Activated CD4-positive, alpha-beta memory T cell treated with anti-CD3 and anti-CD28 coated beads for 36 hours (primary cell): ENCODE measurements around the gene LHFPL2. TPM values are rescaled to one million over a fixed set of nuclear protein-coding genes. Genes with fewer than 3 reads are reported as not detected.

Experiments
- CTCF ChIA-PET: fragments of 350-600 bp; sonication (Branson Sonifier 250); formaldehyde crosslinking; loops from one replicate; lab custom pipeline; 2021; ENCODE audit warnings: antibody characterized with exemption, inconsistent platforms; lab: Charles Lee
- POLR2A ChIA-PET: fragments of 350-600 bp; sonication (Branson Sonifier 250); formaldehyde crosslinking; loops from one replicate; lab custom pipeline; 2021; ENCODE audit warnings: antibody characterized with exemption; lab: Charles Lee
- DNase-seq: peaks from one replicate; pipeline ENCODE4 v3.0.0-alpha.2; 2020
- H3K27ac Mint-ChIP-seq: one replicate; pipeline ENCODE4 v1.8.0; 2021; ENCODE audit warnings: mixed read lengths
- H3K27me3 Mint-ChIP-seq: one replicate; pipeline ENCODE4 v1.8.0; 2021; ENCODE audit warnings: mixed read lengths
- H3K36me3 Mint-ChIP-seq: one replicate; pipeline ENCODE4 v1.8.0; 2021; ENCODE audit warnings: mixed read lengths
- H3K4me1 Mint-ChIP-seq: one replicate; pipeline ENCODE4 v1.8.0; 2021; ENCODE audit warnings: low read depth, mixed read lengths
- H3K4me3 Mint-ChIP-seq: one replicate; pipeline ENCODE4 v1.8.0; 2021; ENCODE audit warnings: mild to moderate bottlenecking, mixed read lengths
- H3K9me3 Mint-ChIP-seq: one replicate; pipeline ENCODE4 v1.8.0; 2021; ENCODE audit warnings: mixed read lengths
- intact Hi-C: fragments of 100-400 bp; cut with micrococcal nuclease; formaldehyde crosslinking; loops from one replicate; pipeline ENCODE4 v1.15.1; 2023
- total RNA-seq, 2 experiments: library from RNA; stranded (reverse); gene quantifications; one replicate each; pipeline ENCODE4 v1.2.3, GENCODE V29; 2021

Gene LHFPL2
- total RNA-seq, 2 experiments from 2014 or later = 0.05 to 0.19 TPM

DNA sequence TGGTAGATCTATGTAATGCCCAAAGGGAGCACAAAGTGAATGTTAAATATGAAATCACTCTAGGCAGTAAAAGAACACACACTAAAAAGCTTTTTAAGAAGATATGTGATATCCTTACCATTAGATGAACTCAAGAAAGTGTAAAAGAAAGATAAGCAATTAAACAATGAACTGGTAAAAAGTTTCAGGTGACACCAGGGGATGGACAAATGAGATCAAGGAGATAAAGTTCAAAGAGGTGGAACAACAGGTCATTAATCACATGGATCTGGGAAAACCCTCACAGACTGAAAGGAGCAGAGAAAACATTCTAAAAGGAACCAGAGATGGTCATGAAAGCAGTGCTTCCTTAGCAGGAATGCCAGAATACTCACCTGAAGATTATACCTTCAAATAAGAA, 40.7 kb downstream of the LHFPL2 start:
- H3K9me3 Mint-ChIP-seq = no peaks in the 10 kb centered on the region
- POLR2A ChIA-PET = no interaction called here
- H3K27ac Mint-ChIP-seq = no peak overlapping the region
- no peaks in the 10 kb centered on the region for H3K36me3 Mint-ChIP-seq
- peaks cover 1% of the 10 kb centered on the region for H3K27me3 Mint-ChIP-seq
- H3K4me3 Mint-ChIP-seq = no peak overlapping the region
- intact Hi-C loops = no loop called here
- no peak for DNase-seq
- CTCF ChIA-PET = no interaction called here
- no peaks in the 10 kb centered on the region for H3K4me1 Mint-ChIP-seq

- POLR2A ChIA-PET = no interaction called here
- peaks cover 1% of the 10 kb centered on the region for H3K27me3 Mint-ChIP-seq
- no peak overlapping the region for H3K27ac Mint-ChIP-seq
- intact Hi-C loops = no loop called here
- no peaks in the 10 kb centered on the region for H3K9me3 Mint-ChIP-seq
- H3K4me3 Mint-ChIP-seq = no peak overlapping the region
- H3K4me1 Mint-ChIP-seq = no peaks in the 10 kb centered on the region
- H3K36me3 Mint-ChIP-seq = no peaks in the 10 kb centered on the region
- DNase-seq = no peak
- CTCF ChIA-PET = no interaction called here
Measured at GRCh38 chr5:78606241-78606640, 42.3 kb downstream of the LHFPL2 start.

DNA sequence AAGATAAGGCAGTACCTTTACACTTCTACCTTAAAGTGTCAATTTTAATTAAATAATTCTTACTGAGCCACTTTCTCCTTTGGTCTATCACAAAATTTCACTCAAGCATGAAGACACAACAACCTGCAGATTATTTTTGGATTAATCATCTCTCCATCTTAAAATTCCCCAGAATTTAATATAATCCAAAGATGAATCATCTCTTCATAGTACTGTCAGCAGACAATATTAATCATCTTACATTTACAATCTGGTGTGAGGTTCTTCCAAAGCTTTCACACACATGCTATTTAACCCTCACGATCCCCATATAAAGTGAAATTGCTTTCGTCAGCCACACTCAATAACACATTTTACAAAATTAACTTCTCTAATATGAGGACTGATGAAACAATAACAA, 43.0 kb downstream of the LHFPL2 start:
- Mint-ChIP-seq H3K4me1 (no peaks in the 10 kb centered on the region), H3K36me3 (no peaks in the 10 kb centered on the region), H3K27me3 (peaks cover 1% of the 10 kb centered on the region), H3K9me3 (no peaks in the 10 kb centered on the region), H3K4me3 (no peak overlapping the region), H3K27ac (no peak overlapping the region)
- CTCF ChIA-PET = no interaction called here
- DNase-seq = no peak
- POLR2A ChIA-PET = no interaction called here
- intact Hi-C loops = no loop called here

GRCh38 chr5:78604689-78605285, 43.8 kb downstream of the LHFPL2 start:
- DNase-seq = no peak
- Mint-ChIP-seq H3K4me1 (no peaks in the 10 kb centered on the region), H3K9me3 (no peaks in the 10 kb centered on the region), H3K36me3 (no peaks in the 10 kb centered on the region), H3K4me3 (no peak overlapping the region), H3K27ac (no peak overlapping the region), H3K27me3 (peaks cover 1% of the 10 kb centered on the region)
- intact Hi-C loops = no loop called here
- POLR2A ChIA-PET = no interaction called here
- CTCF ChIA-PET = no interaction called here

DNA sequence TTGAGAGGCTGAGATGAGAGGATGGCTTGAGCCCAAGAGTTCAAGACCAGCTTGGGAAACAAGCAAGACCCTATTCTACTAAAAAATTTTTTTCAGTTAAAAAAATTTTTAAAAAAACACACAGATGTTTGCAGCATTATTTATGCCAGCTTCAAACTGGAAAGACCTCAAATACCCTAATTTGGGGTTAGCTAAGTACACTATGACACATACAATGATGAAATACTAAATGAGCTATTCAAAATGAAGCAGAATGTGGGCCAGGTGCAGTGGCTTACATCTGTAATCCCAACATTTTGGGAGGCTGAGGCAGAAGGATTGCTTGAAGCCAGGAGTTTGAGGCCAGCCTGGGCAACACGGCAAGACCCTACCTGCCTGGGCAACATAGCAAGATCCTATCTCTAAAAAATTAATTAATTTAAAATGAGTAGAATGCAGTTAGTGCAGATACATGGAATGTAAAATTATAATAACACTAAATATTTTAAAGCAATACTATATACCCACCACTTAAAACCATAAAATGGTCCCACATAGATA, 44.9 kb downstream of the LHFPL2 start:
- H3K9me3 Mint-ChIP-seq = no peaks in the 10 kb centered on the region

GRCh38 chr5:78602400-78602799, 46.2 kb downstream of the LHFPL2 start:
- DNase-seq = no peak
- Mint-ChIP-seq H3K36me3 (no peaks in the 10 kb centered on the region), H3K4me3 (no peak overlapping the region), H3K27ac (no peak overlapping the region), H3K4me1 (no peaks in the 10 kb centered on the region), H3K9me3 (no peaks in the 10 kb centered on the region), H3K27me3 (peaks cover 4% of the 10 kb centered on the region)
- POLR2A ChIA-PET = no interaction called here
- intact Hi-C loops = no loop called here
- CTCF ChIA-PET = no interaction called here

More for the DNA sequence above, 44.9 kb downstream of the LHFPL2 start:
- Mint-ChIP-seq H3K27ac (no peak overlapping the region), H3K4me1 (no peaks in the 10 kb centered on the region), H3K27me3 (peaks cover 4% of the 10 kb centered on the region), H3K36me3 (no peaks in the 10 kb centered on the region), H3K4me3 (no peak overlapping the region)
- DNase-seq = no peak
- CTCF ChIA-PET = no interaction called here
- intact Hi-C loops = no loop called here
- POLR2A ChIA-PET = no interaction called here

DNA sequence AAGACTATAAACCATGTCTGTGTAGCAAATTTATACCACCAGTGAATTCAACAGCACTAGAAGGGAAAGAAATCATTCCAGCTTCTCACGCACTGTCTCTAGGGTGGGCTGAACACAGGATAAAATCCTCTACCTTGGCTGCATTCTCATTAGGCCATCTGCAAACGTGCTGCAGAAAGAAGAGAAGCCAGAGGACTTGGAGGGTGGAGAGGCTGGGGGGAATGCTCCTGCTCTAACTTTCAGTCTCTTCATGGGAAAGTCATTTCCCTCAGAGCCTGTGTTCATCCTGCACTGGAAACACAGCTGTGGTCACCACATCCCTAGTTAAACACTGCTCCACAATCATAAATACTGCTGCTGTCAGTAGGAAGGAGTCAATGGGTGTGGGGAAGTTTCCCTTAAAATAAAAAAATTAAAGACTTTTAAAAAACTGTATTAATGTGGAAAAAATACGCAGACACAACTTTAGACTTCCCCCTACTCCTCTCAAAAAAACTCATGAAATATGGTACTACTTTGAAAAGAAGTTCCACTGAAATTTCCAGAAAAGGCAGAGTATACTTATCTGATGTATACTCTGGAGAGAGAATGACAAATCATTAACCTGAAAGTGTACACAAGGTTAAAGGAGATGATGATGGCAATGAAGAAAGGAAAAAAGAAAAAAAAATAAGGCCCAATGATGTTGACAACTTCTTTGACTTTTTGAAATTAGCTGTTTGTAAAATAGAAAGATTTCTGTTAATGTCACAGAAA, 46.8 kb downstream of the LHFPL2 start:
- no peaks in the 10 kb centered on the region for H3K36me3 Mint-ChIP-seq
- POLR2A ChIA-PET = no interaction called here
- DNase-seq = no peak
- H3K27ac Mint-ChIP-seq = no peak overlapping the region
- intact Hi-C loops = no loop called here
- CTCF ChIA-PET = no interaction called here
- H3K4me3 Mint-ChIP-seq = no peak overlapping the region
- no peaks in the 10 kb centered on the region for H3K9me3 Mint-ChIP-seq
- H3K4me1 Mint-ChIP-seq = no peaks in the 10 kb centered on the region
- peaks cover 4% of the 10 kb centered on the region for H3K27me3 Mint-ChIP-seq

- Mint-ChIP-seq H3K4me3 (no peak overlapping the region), H3K27me3 (peaks cover 4% of the 10 kb centered on the region), H3K9me3 (no peaks in the 10 kb centered on the region), H3K36me3 (no peaks in the 10 kb centered on the region), H3K4me1 (no peaks in the 10 kb centered on the region), H3K27ac (no peak overlapping the region)
- ChIA-PET POLR2A (no interaction called here), CTCF (no interaction called here)
- DNase-seq = no peak
- intact Hi-C loops = no loop called here
Measured at GRCh38 chr5:78600687-78601414, 47.7 kb downstream of the LHFPL2 start.

GRCh38 chr5:78598973-78599372, 49.6 kb downstream of the LHFPL2 start:
- intact Hi-C loops = no loop called here
- POLR2A ChIA-PET = no interaction called here
- Mint-ChIP-seq H3K27ac (no peak overlapping the region), H3K27me3 (peaks cover 4% of the 10 kb centered on the region), H3K9me3 (no peaks in the 10 kb centered on the region), H3K4me1 (no peaks in the 10 kb centered on the region), H3K36me3 (no peaks in the 10 kb centered on the region), H3K4me3 (no peak overlapping the region)
- CTCF ChIA-PET = no interaction called here
- no peak for DNase-seq

DNA sequence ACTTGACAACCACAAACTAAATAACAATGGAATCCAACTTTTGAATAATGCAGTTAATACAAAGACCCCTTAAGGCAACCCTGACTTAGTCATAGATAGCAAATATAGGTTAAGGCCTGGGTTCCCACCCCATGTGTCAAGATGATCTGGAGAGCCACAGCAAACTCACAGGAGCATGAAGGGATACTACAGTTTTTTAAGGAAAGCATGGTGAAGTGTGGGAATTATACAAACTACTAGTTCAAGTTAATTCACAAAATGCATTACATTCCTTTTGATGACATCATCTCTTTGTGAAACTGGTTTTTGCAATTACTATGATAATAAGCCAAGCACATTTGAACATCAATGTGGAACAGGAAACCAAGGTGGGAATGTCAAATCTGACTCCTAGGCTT, 50.6 kb downstream of the LHFPL2 start:
- Mint-ChIP-seq H3K4me1 (no peaks in the 10 kb centered on the region), H3K27ac (no peak overlapping the region), H3K4me3 (no peak overlapping the region), H3K36me3 (no peaks in the 10 kb centered on the region), H3K9me3 (no peaks in the 10 kb centered on the region), H3K27me3 (peaks cover 7% of the 10 kb centered on the region)
- POLR2A ChIA-PET = no interaction called here
- DNase-seq = no peak
- intact Hi-C loops = no loop called here
- CTCF ChIA-PET = no interaction called here

GRCh38 chr5:78597068-78597973, 51.3 kb downstream of the LHFPL2 start:
- H3K27ac Mint-ChIP-seq = no peak overlapping the region
- CTCF ChIA-PET = no interaction called here

DNA sequence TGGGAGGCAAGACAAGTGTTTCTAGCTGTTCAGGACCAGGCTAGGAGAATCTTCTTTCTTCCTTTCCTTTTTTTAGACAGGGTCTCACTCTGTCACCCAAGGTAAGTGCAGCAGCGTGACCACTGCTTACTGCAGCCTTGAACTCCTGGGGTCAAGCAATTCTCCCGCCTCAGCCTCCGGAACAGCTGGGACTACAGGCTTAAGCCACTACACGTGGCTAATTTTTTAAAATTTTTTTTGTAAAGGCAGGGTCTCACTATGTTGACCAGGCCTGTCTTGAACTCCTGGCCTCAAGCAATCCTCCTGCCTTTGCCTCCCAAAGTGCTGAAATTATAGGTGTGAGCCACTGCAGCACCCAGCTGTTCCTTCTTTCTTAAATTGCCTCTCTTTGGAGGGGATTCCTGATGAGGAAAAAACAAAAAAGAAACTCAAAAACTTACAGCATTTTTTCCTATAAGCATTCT, 53.1 kb downstream of the LHFPL2 start:
- intact Hi-C loops = no loop called here
- Mint-ChIP-seq H3K27me3 (peaks cover 12% of the 10 kb centered on the region), H3K4me3 (no peak overlapping the region), H3K4me1 (no peaks in the 10 kb centered on the region), H3K36me3 (no peaks in the 10 kb centered on the region), H3K27ac (no peak overlapping the region), H3K9me3 (no peaks in the 10 kb centered on the region)
- POLR2A ChIA-PET = no interaction called here
- CTCF ChIA-PET = no interaction called here
- no peak for DNase-seq

More at GRCh38 chr5:78597068-78597973, 51.3 kb downstream of the LHFPL2 start:
- peaks cover 7% of the 10 kb centered on the region for H3K27me3 Mint-ChIP-seq
- H3K4me3 Mint-ChIP-seq = no peak overlapping the region
- intact Hi-C loops = no loop called here
- no peaks in the 10 kb centered on the region for H3K9me3 Mint-ChIP-seq
- H3K4me1 Mint-ChIP-seq = no peaks in the 10 kb centered on the region
- DNase-seq = no peak
- POLR2A ChIA-PET = no interaction called here
- H3K36me3 Mint-ChIP-seq = no peaks in the 10 kb centered on the region
